ENCODE data around the gene PTPRM.

PTPRM gene

GRCh38 chr18:8337211-8337610, 770.1 kb downstream of the PTPRM start:
- Histone ChIP-seq H2AFZ (ENCODE audit: low read length) (no peak overlapping the region), H3K9ac (ENCODE audit: low read depth, low read length, poor library complexity, severe bottlenecking) (no peak overlapping the region), H3K4me2 (ENCODE audit: low read depth, low read length, poor library complexity, severe bottlenecking) (no peak overlapping the region), H3K9me3 (ENCODE audit: insufficient read depth, low read depth, low read length) (no peaks in the 10 kb centered on the region), H3F3A (ENCODE audit: low read depth) (no peaks in the 10 kb centered on the region), H3K4me3 (ENCODE audit: low read length, poor library complexity, severe bottlenecking) (no peak overlapping the region), H3K9me2 (replicated peaks; ENCODE audit: low read depth, low read length) (no peaks in the 10 kb centered on the region), H3K27me3 (ENCODE audit: insufficient read depth, low read length, poor library complexity, severe bottlenecking) (no peaks in the 10 kb centered on the region), H4K20me1 (ENCODE audit: insufficient read depth, low read length, poor library complexity, severe bottlenecking) (no peaks in the 10 kb centered on the region), H3K36me3 (ENCODE audit: insufficient read depth, low read length) (no peaks in the 10 kb centered on the region), H3K79me2 (ENCODE audit: insufficient read depth, low read length) (no peaks in the 10 kb centered on the region), H3K4me1 (ENCODE audit: insufficient read depth, low read length, poor library complexity, severe bottlenecking) (no peaks in the 10 kb centered on the region)
- TF ChIP-seq EZH2phosphoT487 (IDR thresholded peaks at IDR 0.05; ENCODE audit: borderline replicate concordance) (no peak), CTCF (conservative IDR thresholded peaks at IDR 0.05; ENCODE audit: low read length) (no peak)

GRCh38 chr18:8339210-8339609, 772.1 kb downstream of the PTPRM start:
- Histone ChIP-seq H4K20me1 (ENCODE audit: insufficient read depth, low read length, poor library complexity, severe bottlenecking) (no peaks in the 10 kb centered on the region), H3K9ac (ENCODE audit: low read depth, low read length, poor library complexity, severe bottlenecking) (no peak overlapping the region), H3K4me2 (ENCODE audit: low read depth, low read length, poor library complexity, severe bottlenecking) (no peak overlapping the region), H3K9me3 (ENCODE audit: insufficient read depth, low read depth, low read length) (no peaks in the 10 kb centered on the region), H3K36me3 (ENCODE audit: insufficient read depth, low read length) (no peaks in the 10 kb centered on the region), H3K79me2 (ENCODE audit: insufficient read depth, low read length) (no peaks in the 10 kb centered on the region), H3F3A (ENCODE audit: low read depth) (no peaks in the 10 kb centered on the region), H3K9me2 (replicated peaks; ENCODE audit: low read depth, low read length) (no peaks in the 10 kb centered on the region), H3K4me1 (ENCODE audit: insufficient read depth, low read length, poor library complexity, severe bottlenecking) (no peaks in the 10 kb centered on the region), H2AFZ (ENCODE audit: low read length) (no peak overlapping the region), H3K4me3 (ENCODE audit: low read length, poor library complexity, severe bottlenecking) (no peak overlapping the region), H3K27me3 (ENCODE audit: insufficient read depth, low read length, poor library complexity, severe bottlenecking) (no peaks in the 10 kb centered on the region)
- no peak for TF ChIP-seq EZH2phosphoT487 (IDR thresholded peaks at IDR 0.05; ENCODE audit: borderline replicate concordance)
- TF ChIP-seq CTCF (conservative IDR thresholded peaks at IDR 0.05; ENCODE audit: low read length) = no peak

- Histone ChIP-seq H3K79me2 (ENCODE audit: insufficient read depth, low read length) (no peaks in the 10 kb centered on the region), H3K9me3 (ENCODE audit: insufficient read depth, low read depth, low read length) (no peaks in the 10 kb centered on the region), H3F3A (ENCODE audit: low read depth) (no peaks in the 10 kb centered on the region), H3K27me3 (ENCODE audit: insufficient read depth, low read length, poor library complexity, severe bottlenecking) (no peaks in the 10 kb centered on the region), H3K4me2 (ENCODE audit: low read depth, low read length, poor library complexity, severe bottlenecking) (no peak overlapping the region), H3K36me3 (ENCODE audit: insufficient read depth, low read length) (no peaks in the 10 kb centered on the region), H3K9ac (ENCODE audit: low read depth, low read length, poor library complexity, severe bottlenecking) (no peak overlapping the region), H2AFZ (ENCODE audit: low read length) (no peak overlapping the region), H4K20me1 (ENCODE audit: insufficient read depth, low read length, poor library complexity, severe bottlenecking) (no peaks in the 10 kb centered on the region), H3K4me3 (ENCODE audit: low read length, poor library complexity, severe bottlenecking) (no peak overlapping the region), H3K9me2 (replicated peaks; ENCODE audit: low read depth, low read length) (no peaks in the 10 kb centered on the region), H3K4me1 (ENCODE audit: insufficient read depth, low read length, poor library complexity, severe bottlenecking) (no peaks in the 10 kb centered on the region)
- TF ChIP-seq EZH2phosphoT487 (IDR thresholded peaks at IDR 0.05; ENCODE audit: borderline replicate concordance) (no peak), CTCF (conservative IDR thresholded peaks at IDR 0.05; ENCODE audit: low read length) (no peak)
These were observed 772.8 kb downstream of the PTPRM start for GRCh38 chr18:8339952-8340351.

Data from Loucy (cell line).